Body of pancreas (tissue), 4 donors: Measurements from ENCODE around the gene MLNR. TPM values are rescaled to one million over a fixed set of nuclear protein-coding genes. Genes with fewer than 3 reads are reported as not detected.
A peak's percentile ranks its signal among the peaks of the same experiment; 100 is the strongest.

ENCODE experiments used
- ATAC-seq: fragments of 150-250 bp; one replicate; pipeline ENCODE4 v1.9.1; 2016
- DNase-seq, 4 donors: peaks; one replicate each; pipeline ENCODE4 v3.0.0-alpha.2; 2019
- H3K27ac ChIP-seq, 4 donors: fragments of 200-600 bp; sonication (generic); 1 replicate in 3 of 4; 2 replicates in 1 of 4; pipeline versions ENCODE4 v1.5.1 to v1.6.1; 2016 to 2019; ENCODE audit warnings: mild to moderate bottlenecking in 1 of 4, mixed read lengths in 1 of 4, moderate library complexity in 1 of 4
- H3K27me3 ChIP-seq, 2 donors: fragments of 200-600 bp; sonication (generic); one replicate each; pipeline ENCODE4 v1.6.0; 2016; ENCODE audit warnings: mild to moderate bottlenecking in 1 of 2
- H3K36me3 ChIP-seq, 2 donors: fragments of 200-600 bp; sonication (generic); replicated peaks in 1 of 2; 2 replicates each; pipeline ENCODE4 v1.5.1; 2016; ENCODE audit warnings: low read depth in 2 of 2; ENCODE audit not compliant: insufficient read depth in 1 of 2
- H3K4me1 ChIP-seq: fragments of 200-600 bp; sonication (generic); one replicate; pipeline ENCODE4 v1.6.0; 2016
- H3K4me3 ChIP-seq, 2 donors: fragments of 200-600 bp; sonication (generic); 1 replicate in 1 of 2; 2 replicates in 1 of 2; pipeline ENCODE4 v1.5.1; 2016 to 2019
- H3K9me3 ChIP-seq, 3 donors: fragments of 200-600 bp; sonication (generic); 1 replicate in 2 of 3; 2 replicates in 1 of 3; pipeline ENCODE4 v1.5.1; 2016
- POLR2A ChIP-seq, 3 donors: fragments of 450-650 bp; IDR thresholded peaks; one replicate each; pipeline ENCODE4 v1.6.1; 2016; ENCODE audit warnings: antibody characterized with exemption in 3 of 3, mild to moderate bottlenecking in 2 of 3
- WGBS, 2 donors: methylation state at CpG; one replicate each; pipeline ENCODE4 v1.1.5; 2017; 5-methylcytosine and 5-hydroxymethylcytosine counted together
- intact Hi-C: fragments of 100-400 bp; cut with DNase I; formaldehyde crosslinking; loops from one replicate; pipeline ENCODE4 v1.15.1; 2023
- total RNA-seq, 2 donors: library from RNA; depleted of rRNA; stranded (reverse); fragments of >200 nt; gene quantifications; one replicate each; pipeline ENCODE4 v1.1.0, GENCODE V29; 2016
- TF ChIP-seq, protein P1 (sequence below), 7 experiments: fragments of 450-650 bp in 4 of 7; fragments of 200-600 bp in 3 of 7; sonication (generic) in 3 of 7; IDR thresholded peaks; one replicate each; pipeline ENCODE4 v1.5.1; 2016 to 2019; ENCODE audit warnings: antibody characterized with exemption in 7 of 7

The MLNR gene, protein sequence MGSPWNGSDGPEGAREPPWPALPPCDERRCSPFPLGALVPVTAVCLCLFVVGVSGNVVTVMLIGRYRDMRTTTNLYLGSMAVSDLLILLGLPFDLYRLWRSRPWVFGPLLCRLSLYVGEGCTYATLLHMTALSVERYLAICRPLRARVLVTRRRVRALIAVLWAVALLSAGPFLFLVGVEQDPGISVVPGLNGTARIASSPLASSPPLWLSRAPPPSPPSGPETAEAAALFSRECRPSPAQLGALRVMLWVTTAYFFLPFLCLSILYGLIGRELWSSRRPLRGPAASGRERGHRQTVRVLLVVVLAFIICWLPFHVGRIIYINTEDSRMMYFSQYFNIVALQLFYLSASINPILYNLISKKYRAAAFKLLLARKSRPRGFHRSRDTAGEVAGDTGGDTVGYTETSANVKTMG
- total RNA-seq, result not detected

DNA sequence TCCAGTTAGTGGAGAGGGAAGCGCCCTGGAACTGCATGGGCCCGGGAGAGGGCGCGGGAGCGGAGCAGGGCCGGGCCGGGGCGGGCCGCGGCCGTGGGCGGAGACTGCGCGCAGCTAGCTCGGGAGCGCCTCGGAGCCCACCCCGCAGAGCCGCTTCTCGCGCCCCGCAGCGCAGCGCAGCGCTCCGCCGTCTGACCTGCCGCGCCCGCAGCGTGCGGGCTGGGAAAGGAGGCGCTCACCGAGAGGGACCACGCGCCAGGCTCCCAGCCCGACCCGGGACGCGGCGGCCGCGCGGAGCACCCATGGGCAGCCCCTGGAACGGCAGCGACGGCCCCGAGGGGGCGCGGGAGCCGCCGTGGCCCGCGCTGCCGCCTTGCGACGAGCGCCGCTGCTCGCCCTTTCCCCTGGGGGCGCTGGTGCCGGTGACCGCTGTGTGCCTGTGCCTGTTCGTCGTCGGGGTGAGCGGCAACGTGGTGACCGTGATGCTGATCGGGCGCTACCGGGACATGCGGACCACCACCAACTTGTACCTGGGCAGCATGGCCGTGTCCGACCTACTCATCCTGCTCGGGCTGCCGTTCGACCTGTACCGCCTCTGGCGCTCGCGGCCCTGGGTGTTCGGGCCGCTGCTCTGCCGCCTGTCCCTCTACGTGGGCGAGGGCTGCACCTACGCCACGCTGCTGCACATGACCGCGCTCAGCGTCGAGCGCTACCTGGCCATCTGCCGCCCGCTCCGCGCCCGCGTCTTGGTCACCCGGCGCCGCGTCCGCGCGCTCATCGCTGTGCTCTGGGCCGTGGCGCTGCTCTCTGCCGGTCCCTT, at the start of gene MLNR:
TSS of gene MLNR (plus strand) at position 303 of the 820 bp plus-strand sequence. CDS start at position 303, 0 bp downstream.
- Histone ChIP-seq H3K4me3 (no peak within 1 kb of the TSS), H3K27me3 (peaks cover 8 to 30% of the 10 kb centered on the region in 2 donors), H3K27ac (no peak within 1 kb of the TSS), H3K36me3 (no peaks in the 10 kb centered on the region), H3K4me1 (peaks cover 23% of the 10 kb centered on the region), H3K9me3 (no peaks in the 10 kb centered on the region)
- TF ChIP-seq, protein P1, sequence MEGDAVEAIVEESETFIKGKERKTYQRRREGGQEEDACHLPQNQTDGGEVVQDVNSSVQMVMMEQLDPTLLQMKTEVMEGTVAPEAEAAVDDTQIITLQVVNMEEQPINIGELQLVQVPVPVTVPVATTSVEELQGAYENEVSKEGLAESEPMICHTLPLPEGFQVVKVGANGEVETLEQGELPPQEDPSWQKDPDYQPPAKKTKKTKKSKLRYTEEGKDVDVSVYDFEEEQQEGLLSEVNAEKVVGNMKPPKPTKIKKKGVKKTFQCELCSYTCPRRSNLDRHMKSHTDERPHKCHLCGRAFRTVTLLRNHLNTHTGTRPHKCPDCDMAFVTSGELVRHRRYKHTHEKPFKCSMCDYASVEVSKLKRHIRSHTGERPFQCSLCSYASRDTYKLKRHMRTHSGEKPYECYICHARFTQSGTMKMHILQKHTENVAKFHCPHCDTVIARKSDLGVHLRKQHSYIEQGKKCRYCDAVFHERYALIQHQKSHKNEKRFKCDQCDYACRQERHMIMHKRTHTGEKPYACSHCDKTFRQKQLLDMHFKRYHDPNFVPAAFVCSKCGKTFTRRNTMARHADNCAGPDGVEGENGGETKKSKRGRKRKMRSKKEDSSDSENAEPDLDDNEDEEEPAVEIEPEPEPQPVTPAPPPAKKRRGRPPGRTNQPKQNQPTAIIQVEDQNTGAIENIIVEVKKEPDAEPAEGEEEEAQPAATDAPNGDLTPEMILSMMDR (IDR thresholded peaks at IDR 0.05), result peak in 3 of 7 experiments; percentile 13 to 40 (median 24)
- TF ChIP-seq POLR2A (IDR thresholded peaks at IDR 0.05), result no peak
- 2 to 11% methylated on average over 14 to 89 of the region's 111 CpGs for WGBS, 2 donors
- DNase-seq (peak in 3 of 4 donors; percentile 18 to 34 (median 22)), ATAC-seq (peak; percentile 68)
- intact Hi-C loops, result no loop called here

DNA sequence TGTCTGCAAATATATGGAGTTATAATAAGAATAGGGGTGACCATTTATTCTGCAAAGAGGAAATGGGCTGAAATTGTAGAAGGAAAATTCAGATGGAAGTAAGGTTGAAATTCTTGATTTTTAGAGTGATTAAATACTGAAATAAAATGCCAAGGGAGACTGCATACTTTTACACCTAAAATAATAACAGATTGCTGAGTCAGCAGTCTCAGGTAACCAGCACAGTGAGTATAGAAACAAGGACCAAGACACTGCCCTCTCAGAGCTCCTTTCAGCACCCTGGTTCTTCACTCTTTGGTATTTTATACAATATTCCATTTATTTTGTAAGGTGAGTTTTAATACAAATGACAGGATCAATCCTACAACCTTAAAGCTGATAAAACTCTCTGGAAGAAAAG, 48.8 kb upstream of the MLNR start:
- Histone ChIP-seq H3K36me3 (peaks cover 0 to 4% of the 10 kb centered on the region in 2 donors), H3K9me3 (no peaks in the 10 kb centered on the region), H3K4me3 (no peak overlapping the region), H3K27ac (no peak overlapping the region), H3K4me1 (no peaks in the 10 kb centered on the region), H3K27me3 (no peaks in the 10 kb centered on the region)
- TF ChIP-seq, protein P1 (IDR thresholded peaks at IDR 0.05), result no peak
- TF ChIP-seq POLR2A (IDR thresholded peaks at IDR 0.05), result no peak
- DNase-seq (no peak), ATAC-seq (no peak)
- intact Hi-C loops, result no loop called here

DNA sequence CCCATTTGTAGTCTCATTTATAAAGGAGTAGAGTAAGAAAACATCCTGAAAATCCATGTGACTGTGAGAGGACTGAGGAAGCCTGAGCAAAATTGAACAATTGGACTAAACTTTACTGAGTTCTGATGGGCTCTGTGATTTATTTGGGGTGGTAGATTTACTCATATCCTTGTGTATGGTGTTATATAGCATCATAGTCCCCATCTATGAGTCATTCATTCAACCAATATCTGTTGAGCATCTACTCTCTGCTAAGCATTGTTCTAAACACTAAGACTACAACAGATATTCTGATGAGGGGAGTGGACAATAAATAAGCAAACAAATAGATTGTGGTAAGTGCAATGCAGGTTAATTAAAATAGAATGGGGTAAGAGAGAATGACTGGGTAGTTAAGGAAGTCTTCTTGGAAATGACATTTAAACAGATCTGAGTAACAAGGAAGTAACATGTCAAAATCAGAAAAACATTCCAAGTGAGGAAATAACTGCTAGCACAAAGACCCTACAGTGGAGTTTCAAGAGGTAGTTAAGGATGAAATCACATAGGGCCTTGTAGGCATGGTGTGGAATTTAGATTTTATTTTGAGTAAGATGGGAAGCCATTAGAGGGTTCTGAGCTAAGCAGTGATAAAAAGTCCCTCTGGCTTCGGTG, 36.3 kb upstream of the MLNR start:
- no peaks in the 10 kb centered on the region for H3K27me3 ChIP-seq
- intact Hi-C loops, result no loop called here
- peaks cover 5 to 17% of the 10 kb centered on the region in 2 donors for H3K36me3 ChIP-seq
- H3K4me1 ChIP-seq, result no peaks in the 10 kb centered on the region
- no peak overlapping the region for H3K4me3 ChIP-seq
- H3K9me3 ChIP-seq, result no peaks in the 10 kb centered on the region
- peak overlapping the region in 1 of 4 donors; percentile 36 for H3K27ac ChIP-seq
- no peak for DNase-seq
- peak; percentile 30 for ATAC-seq
- WGBS, 2 donors, result 75 to 88% methylated on average over 1 of the region's 1 CpG
- no peak for TF ChIP-seq POLR2A (IDR thresholded peaks at IDR 0.05)

DNA sequence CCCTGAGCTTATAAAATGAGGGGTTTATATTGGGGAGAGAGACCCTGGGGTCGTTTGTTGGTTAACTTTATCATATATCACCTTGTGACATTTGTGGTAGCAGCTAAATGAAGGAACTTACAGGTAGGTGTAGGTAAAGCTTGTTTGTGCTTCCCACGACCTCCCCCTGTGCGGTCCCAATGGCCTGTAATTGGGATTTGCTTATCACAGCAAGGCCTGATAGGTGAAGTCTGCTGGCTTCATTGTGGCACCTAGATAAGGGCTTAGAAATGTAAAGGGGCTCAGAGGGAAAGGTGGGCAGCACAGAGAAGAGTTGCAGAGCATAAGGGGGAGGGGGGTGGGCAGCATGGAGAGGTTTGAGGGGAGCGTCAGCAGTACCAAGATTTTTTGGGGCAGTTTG, 35.5 kb upstream of the MLNR start:
- peaks cover 5 to 17% of the 10 kb centered on the region in 2 donors for H3K36me3 ChIP-seq
- WGBS, 2 donors, result 81 to 83% methylated on average over 4 of the region's 4 CpGs
- no peaks in the 10 kb centered on the region for H3K27me3 ChIP-seq
- no peaks in the 10 kb centered on the region for H3K4me1 ChIP-seq
- intact Hi-C loops, result no loop called here
- H3K4me3 ChIP-seq, result no peak overlapping the region
- no peaks in the 10 kb centered on the region for H3K9me3 ChIP-seq
- no peak overlapping the region for H3K27ac ChIP-seq
- DNase-seq, result no peak
- TF ChIP-seq, protein P1 (IDR thresholded peaks at IDR 0.05), result no peak
- no peak for TF ChIP-seq POLR2A (IDR thresholded peaks at IDR 0.05)
- ATAC-seq, result no peak

DNA sequence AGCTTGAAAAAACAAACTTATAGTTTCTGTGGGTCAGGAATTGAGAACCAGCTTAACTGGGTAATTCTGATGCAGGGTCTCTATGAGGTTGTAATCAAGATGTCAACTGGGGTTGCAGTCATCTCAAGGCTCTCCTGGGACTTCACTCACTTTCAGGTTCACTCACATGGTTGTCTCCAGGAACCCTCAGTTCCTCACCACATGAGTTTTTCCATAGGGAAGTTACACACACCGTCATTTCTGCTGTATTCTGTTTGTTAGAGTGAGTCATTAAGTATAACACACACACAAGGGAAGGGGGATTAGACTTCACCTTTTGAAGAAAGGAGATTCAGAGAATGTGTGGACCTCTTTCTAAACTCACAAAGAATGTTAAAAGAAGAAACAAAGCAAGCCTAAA, 34.9 kb upstream of the MLNR start:
- Histone ChIP-seq H3K9me3 (no peaks in the 10 kb centered on the region), H3K36me3 (peaks cover 5 to 17% of the 10 kb centered on the region in 2 donors), H3K4me3 (no peak overlapping the region), H3K27ac (no peak overlapping the region), H3K27me3 (no peaks in the 10 kb centered on the region), H3K4me1 (no peaks in the 10 kb centered on the region)
- DNase-seq, result no peak
- intact Hi-C loops, result no loop called here
- 33 to 93% methylated on average over 1 of the region's 1 CpG for WGBS, 2 donors
- no peak for ATAC-seq
- TF ChIP-seq, protein P1 (IDR thresholded peaks at IDR 0.05), result no peak
- TF ChIP-seq POLR2A (IDR thresholded peaks at IDR 0.05), result no peak
